ENCODE data around the gene RABGAP1L.
"Not testable (repeated sequence)": the region's sequence is repeated elsewhere in the genome, so short reads cannot be mapped to it uniquely, and the experiment has no call there.

The RABGAP1L gene

GRCh38 chr1:174309490-174309889 lies 150.2 kb downstream of the RABGAP1L start:
- no peak for DNase-seq

GRCh38 chr1:174314433-174314832 lies 155.1 kb downstream of the RABGAP1L start:
- no peak for DNase-seq

- DNase-seq: no peak
Observed at GRCh38 chr1:174315239-174315638, 155.9 kb downstream of the RABGAP1L start.

GRCh38 chr1:174320897-174321296 lies 161.6 kb downstream of the RABGAP1L start:
- DNase-seq: not testable (repeated sequence)

- no peak for DNase-seq
Observed at GRCh38 chr1:174322202-174322862, 163.0 kb downstream of the RABGAP1L start.

GRCh38 chr1:174324493-174324892 lies 165.2 kb downstream of the RABGAP1L start:
- no peak for DNase-seq

- no peak for DNase-seq
Observed at GRCh38 chr1:174324939-174325338, 165.6 kb downstream of the RABGAP1L start.

- no peak for DNase-seq
Observed at GRCh38 chr1:174326278-174326677, 167.0 kb downstream of the RABGAP1L start.

GRCh38 chr1:174333437-174333836 lies 174.1 kb downstream of the RABGAP1L start:
- no peak for DNase-seq

GRCh38 chr1:174337000-174337681 lies 177.8 kb downstream of the RABGAP1L start:
- no peak for DNase-seq

GRCh38 chr1:174340404-174340803 lies 181.1 kb downstream of the RABGAP1L start:
- DNase-seq: not testable (repeated sequence)

- no peak for DNase-seq
Observed at GRCh38 chr1:174344162-174344561, 184.8 kb downstream of the RABGAP1L start.

- no peak for DNase-seq
Observed at GRCh38 chr1:174352117-174352516, 192.8 kb downstream of the RABGAP1L start.

GRCh38 chr1:174352883-174353608 lies 193.7 kb downstream of the RABGAP1L start:
- no peak for DNase-seq

GRCh38 chr1:174358344-174358743 lies 199.0 kb downstream of the RABGAP1L start:
- no peak for DNase-seq

- no peak for DNase-seq
Observed at GRCh38 chr1:174358786-174359453, 199.6 kb downstream of the RABGAP1L start.

GRCh38 chr1:174359454-174359805 lies 200.1 kb downstream of the RABGAP1L start:
- no peak for DNase-seq

GRCh38 chr1:174364996-174365736 lies 205.8 kb downstream of the RABGAP1L start:
- no peak for DNase-seq

- DNase-seq: no peak
Observed at GRCh38 chr1:174366946-174367345, 207.6 kb downstream of the RABGAP1L start.

GRCh38 chr1:174367892-174368291 lies 208.6 kb downstream of the RABGAP1L start:
- no peak for DNase-seq

GRCh38 chr1:174376030-174376429 lies 216.7 kb downstream of the RABGAP1L start:
- no peak for DNase-seq

GRCh38 chr1:174391716-174392115 lies 232.4 kb downstream of the RABGAP1L start:
- DNase-seq: no peak

GRCh38 chr1:174393885-174394284 lies 234.6 kb downstream of the RABGAP1L start:
- DNase-seq: no peak

Data from CD4-positive, alpha-beta T cell treated with Interleukin-17A for 1 hour (primary cell).